Stimulated activated CD8-positive, alpha-beta memory T cell treated with anti-CD3 and anti-CD28 coated beads, Interleukin-4, amount 100 ng/mL, for 4 hours (primary cell): ENCODE data around the gene IGF2BP3.

Experiments
- DNase-seq, 2 donors: peaks; one replicate each; pipeline ENCODE4 v3.0.0-alpha.2; 2020; ENCODE audit warnings: low read depth in 2 of 2, low spot score in 1 of 2

Gene IGF2BP3

GRCh38 chr7:23272275-23272674 lies 198.0 kb downstream of the IGF2BP3 start:
- no peak for DNase-seq

DNA sequence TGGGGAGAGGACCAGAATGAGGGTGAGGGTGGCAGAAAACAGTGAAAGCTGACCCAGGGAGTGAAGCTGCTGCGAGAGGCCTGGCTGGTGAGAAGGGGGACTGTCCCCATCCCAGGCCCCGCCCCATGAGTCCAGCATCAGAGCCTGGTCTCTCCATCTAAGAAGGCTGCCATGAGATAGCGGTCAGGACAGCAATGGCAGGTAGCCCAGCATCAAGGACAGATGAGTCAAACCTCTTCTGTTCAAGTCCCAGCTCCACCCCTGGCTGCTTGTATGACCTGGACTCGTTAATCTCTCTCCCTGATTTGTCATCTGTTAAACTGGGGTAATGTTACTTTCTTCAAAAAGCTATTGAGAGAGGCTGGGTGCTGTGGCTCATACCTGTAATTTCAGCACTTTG lies 201.5 kb downstream of the IGF2BP3 start:
- DNase-seq: no peak

GRCh38 chr7:23268167-23268566 lies 202.1 kb downstream of the IGF2BP3 start:
- DNase-seq: no peak

- DNase-seq: no peak
These were observed 202.9 kb downstream of the IGF2BP3 start for GRCh38 chr7:23267357-23267756.

GRCh38 chr7:23266918-23267317 lies 203.4 kb downstream of the IGF2BP3 start:
- DNase-seq: no peak

- no peak for DNase-seq
These were observed 205.3 kb downstream of the IGF2BP3 start for GRCh38 chr7:23264916-23265458.

DNA sequence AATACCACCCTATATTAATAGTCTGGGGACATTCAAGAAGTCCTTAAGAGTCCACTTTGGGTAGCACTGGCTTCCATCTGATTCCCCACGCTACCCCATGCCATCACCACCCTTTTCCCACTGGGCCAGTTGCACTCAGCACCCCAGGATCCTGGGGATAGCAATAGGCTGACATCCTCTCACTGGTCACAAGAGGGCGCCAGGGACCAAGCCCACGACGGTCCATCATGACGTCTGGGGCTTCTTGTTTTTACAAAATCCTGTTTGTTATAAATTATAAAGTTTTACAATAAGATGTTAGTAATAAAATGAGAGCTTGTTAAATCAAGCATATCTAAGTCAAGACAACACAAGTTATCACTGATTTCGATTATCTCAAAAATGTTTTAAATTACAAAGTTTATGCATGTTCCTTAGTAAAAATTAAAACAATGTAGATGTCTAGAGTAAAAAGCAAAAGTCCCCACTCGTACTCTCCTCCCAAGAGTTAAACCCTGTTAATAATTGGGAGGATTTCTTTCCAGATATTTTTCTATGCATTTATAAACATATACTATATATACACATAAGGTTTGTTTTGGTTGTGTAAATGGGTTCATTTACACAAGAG lies 208.3 kb downstream of the IGF2BP3 start:
- peak in 1 of 2 donors; percentile 31 for DNase-seq

- no peak for DNase-seq
These were observed 209.9 kb downstream of the IGF2BP3 start for GRCh38 chr7:23260371-23260770.
